SIG-M5 treated with dmso at 0.1 percent for 504 hours (cell line): ENCODE measurements around the gene SAMD10.
"Not testable (repeated sequence)": the region's sequence is repeated elsewhere in the genome, so short reads cannot be mapped to it uniquely, and the experiment has no call there.

Experiments
- DNase-seq: peaks from one replicate; lab custom pipeline; 2025; ENCODE audit not compliant: unreplicated experiment; lab: John Stamatoyannopoulos, UW

Gene SAMD10

GRCh38 chr20:64003960-64004725, 24.7 kb upstream of the SAMD10 start:
- DNase-seq: no peak

GRCh38 chr20:64001607-64002011, 22.2 kb upstream of the SAMD10 start:
- no peak for DNase-seq

- DNase-seq: no peak
Observed at GRCh38 chr20:64000906-64001305, 21.5 kb upstream of the SAMD10 start.

- DNase-seq: no peak
Observed at GRCh38 chr20:63982937-63983336, 3.5 kb upstream of the SAMD10 start.

DNA sequence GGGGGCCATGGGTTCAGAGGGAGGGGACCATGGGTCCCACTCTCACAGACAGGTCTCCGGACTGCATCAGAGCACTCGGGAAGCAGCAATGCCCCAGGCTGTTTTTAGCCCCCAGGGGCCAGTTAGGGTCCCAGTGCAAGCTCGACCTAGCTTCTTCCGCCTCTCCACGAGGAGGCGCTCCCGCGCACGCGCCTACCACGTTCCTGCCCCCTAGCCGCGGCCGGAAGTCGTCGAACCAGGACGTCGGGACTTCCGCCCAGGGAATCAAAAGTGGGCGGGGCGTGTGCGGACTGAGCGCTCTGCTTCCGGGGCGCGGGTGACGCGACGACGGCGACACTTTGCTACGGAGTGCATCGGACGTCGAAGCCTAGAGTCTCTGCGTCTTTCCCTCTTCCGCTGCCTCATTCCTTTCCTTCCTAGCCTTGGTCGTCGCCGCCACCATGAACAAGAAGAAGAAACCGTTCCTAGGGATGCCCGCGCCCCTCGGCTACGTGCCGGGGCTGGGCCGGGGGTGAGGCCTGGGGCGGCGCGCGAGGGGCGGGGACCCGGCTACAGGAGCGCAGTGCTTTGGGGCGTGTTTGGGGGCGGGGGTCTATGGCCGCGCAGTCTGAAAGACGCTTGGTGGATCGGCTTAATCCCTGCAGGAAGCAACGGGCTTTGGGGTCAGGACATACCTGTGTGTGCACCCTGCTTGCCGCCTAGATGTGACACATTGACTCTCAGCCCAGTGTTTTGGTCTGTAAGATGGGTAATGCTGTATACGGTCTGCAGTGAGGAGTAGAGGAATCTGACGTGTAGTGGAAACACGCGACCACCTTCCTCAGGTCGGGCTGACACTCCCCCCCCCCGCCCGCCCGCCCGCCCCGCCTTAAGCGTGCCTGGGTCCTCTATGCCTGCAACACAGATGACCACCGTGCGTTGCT, 1.6 kb upstream of the SAMD10 start, which contains the start of gene PRPF6:
Gene PRPF6 (plus strand): TSS at position 327 of the 923 bp plus-strand sequence. CDS start 114 bp downstream, at position 441.
- DNase-seq: peak; percentile 99

GRCh38 chr20:63980317-63980805, 919 bp upstream of the SAMD10 start:
- peak; percentile 77 for DNase-seq

- no peak for DNase-seq
Observed at GRCh38 chr20:63979229-63979556, 249 bp downstream of the SAMD10 start.

- DNase-seq: peak; percentile 58
Observed at GRCh38 chr20:63978319-63979228, 868 bp downstream of the SAMD10 start.

GRCh38 chr20:63977739-63978276, 1.6 kb downstream of the SAMD10 start:
- DNase-seq: peak; percentile 84

DNA sequence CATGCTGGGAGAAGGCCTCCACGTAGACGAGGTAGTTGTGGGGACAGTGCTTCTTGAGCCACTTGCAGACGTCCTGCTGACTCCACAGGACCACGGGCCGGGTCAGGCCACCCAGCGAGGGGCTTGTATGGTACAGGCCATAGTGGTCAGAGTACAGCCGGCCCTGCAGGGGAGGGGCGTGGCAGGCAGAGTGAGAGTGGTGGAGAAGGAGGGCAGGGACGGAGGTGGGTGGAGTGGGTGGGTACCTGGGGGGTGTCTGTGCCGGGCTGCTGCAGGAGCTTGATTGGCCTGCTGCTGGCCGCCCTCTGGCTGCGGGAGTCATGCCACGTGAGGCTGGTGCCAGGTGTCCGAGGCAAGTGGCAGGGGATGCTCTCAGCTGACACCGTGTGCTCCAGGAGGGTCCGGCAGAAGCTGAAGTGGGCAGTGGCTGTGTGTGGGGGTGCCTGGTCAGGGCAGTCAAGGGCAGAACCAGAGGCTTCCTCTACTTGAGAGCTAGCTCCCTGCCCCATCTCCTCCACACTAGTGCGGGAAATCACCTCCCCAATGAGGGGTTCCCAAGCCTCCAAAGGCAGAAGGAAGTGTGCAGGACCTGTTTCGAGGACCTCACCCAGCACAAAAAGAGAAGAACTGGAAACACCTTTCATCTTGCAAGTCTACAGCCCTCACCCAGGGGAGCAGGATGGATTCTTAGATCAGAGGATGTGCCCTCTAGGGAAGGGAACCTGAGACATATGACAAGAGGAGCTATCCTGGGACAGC, 2.3 kb downstream of the SAMD10 start:
- DNase-seq: no peak

DNA sequence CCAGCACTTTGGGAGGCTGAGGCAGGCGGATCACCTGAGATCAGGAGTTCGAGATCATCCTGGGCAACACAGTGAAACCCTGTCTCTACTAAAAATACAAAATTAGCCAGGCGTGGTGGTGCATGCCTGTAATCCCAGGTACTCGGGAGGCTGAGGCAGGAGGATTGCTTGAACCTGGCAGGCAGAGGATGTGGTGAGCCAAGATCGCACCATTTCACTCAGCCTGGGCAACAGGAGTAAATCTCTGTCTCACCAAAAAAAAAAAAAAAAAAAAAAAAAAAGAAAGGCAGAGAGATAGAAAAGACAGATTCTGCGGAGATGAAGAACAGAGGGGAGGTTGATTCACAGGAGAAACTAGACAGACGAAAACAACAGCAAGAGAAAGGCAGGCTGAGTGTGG, 2.9 kb downstream of the SAMD10 start:
- not testable (repeated sequence) for DNase-seq

DNA sequence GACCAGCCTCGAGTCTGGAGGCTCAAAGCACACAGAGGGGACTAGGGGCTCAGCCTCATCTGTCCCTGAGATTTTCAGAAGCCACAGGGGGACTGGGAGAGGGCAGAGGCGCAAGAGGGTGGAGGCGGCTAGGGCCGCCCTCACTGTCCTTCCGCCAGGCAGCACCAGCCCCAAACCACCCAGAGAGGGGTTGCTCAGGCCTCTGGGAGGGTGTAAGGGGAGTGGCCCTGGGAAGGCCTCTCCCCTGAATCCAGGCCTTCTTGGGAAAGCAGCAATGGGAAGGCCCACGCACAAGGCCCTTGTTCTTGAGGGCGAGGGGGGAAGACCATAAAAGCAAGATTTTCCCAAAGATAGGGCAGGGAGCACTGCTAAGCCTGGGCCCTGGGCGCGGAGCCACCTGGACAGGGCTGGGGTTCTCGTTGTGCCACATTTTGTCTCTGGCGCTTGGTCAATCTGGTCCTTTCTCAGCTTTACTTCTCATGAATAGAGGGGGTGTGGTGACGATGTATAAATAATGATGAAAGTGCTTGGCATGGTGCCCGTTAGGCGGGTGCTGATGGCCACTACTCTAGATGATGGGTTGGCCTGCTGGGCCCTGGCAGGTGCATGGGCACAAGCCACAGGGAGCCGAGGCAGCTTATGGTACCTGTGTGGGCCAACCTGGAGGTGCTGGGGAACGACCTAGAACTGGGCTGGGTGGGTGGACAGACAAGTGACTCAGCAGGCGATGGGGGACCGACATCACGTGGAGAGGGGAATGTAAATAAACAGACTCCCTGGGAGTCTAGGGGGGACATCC, 4.8 kb downstream of the SAMD10 start:
- DNase-seq: no peak

- DNase-seq: peak; percentile 75
Observed at GRCh38 chr20:63973636-63974401, 5.6 kb downstream of the SAMD10 start.

GRCh38 chr20:63973160-63973479, 6.3 kb downstream of the SAMD10 start:
- DNase-seq: no peak

GRCh38 chr20:63972312-63973159, 6.9 kb downstream of the SAMD10 start:
- no peak for DNase-seq

- not testable (repeated sequence) for DNase-seq
Observed at GRCh38 chr20:63971960-63972311, 7.5 kb downstream of the SAMD10 start.

DNA sequence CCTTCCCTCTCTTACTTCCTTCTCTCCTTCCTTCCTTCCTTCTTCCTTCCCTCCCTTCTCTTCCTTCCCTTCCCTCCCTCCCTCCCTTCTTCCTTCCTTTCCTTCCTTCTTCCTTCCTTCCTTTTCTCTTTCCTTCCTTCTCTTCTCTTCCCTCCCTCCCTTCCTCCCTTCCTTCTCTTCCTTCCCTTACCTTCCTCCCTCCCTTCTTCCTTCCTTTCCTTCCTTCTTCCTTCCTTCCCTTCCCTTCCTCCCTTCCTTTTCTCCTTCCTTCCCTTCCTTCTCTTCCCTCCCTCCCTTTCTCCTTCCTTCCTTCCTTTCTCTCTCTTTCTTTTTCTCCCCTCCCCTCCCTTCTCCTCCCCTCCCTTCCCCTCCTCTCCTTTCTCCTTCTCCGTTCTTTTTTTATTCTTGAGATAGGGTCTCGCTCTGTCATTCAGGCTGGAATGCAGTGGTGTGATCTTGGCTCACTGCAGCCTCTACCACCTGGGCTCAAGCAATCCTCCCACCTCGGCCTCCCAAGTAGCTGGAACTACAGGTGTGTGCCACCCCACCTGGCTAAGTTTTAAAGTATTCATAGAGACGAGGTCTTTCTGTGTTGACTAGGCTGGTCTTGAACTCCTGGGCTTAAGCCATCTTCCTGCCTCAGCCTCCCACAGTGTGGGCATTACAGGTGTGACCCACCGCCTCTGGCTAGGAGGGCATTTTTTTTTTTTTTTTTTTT, 8.6 kb downstream of the SAMD10 start:
- no peak for DNase-seq
